Measurements from ENCODE around the gene SPTLC1.

The SPTLC1 gene

GRCh38 chr9:92061184-92061583 is 54.0 kb downstream of the SPTLC1 start:
- no peaks in the 10 kb centered on the region for H3K79me2 ChIP-seq (ENCODE audit: insufficient read depth, low read length)
- H3K4me1 ChIP-seq (ENCODE audit: insufficient read depth, low read length, severe bottlenecking) = no peaks in the 10 kb centered on the region
- H3K27ac ChIP-seq (ENCODE audit: low read depth, low read length, poor library complexity, severe bottlenecking) = no peak overlapping the region
- TF ChIP-seq EZH2 (IDR thresholded peaks at IDR 0.05; ENCODE audit: borderline replicate concordance, low read length) = no peak
- TF ChIP-seq CTCF (IDR thresholded peaks at IDR 0.05; ENCODE audit: low read length) = no peak
- no peaks in the 10 kb centered on the region for H3K9me2 ChIP-seq (ENCODE audit: low read depth, low read length)
- no peak overlapping the region for H3K4me2 ChIP-seq (ENCODE audit: low read length)
- no peak overlapping the region for H3K4me3 ChIP-seq (ENCODE audit: low read depth, low read length, poor library complexity, severe bottlenecking)
- no peak overlapping the region for H3K9ac ChIP-seq (ENCODE audit: low read length)
- no peak overlapping the region for H2AFZ ChIP-seq (ENCODE audit: low read length)
- no peaks in the 10 kb centered on the region for H4K20me1 ChIP-seq (ENCODE audit: insufficient read depth, low read length)
- peaks cover 87% of the 10 kb centered on the region for H3K36me3 ChIP-seq (ENCODE audit: insufficient read depth, low read length)
- H3F3A ChIP-seq (ENCODE audit: insufficient read depth, low read length) = no peaks in the 10 kb centered on the region
- no peaks in the 10 kb centered on the region for H3K27me3 ChIP-seq (ENCODE audit: insufficient read depth, low read length)
- peaks cover 11% of the 10 kb centered on the region for H3K9me3 ChIP-seq (ENCODE audit: low read length)

DNA sequence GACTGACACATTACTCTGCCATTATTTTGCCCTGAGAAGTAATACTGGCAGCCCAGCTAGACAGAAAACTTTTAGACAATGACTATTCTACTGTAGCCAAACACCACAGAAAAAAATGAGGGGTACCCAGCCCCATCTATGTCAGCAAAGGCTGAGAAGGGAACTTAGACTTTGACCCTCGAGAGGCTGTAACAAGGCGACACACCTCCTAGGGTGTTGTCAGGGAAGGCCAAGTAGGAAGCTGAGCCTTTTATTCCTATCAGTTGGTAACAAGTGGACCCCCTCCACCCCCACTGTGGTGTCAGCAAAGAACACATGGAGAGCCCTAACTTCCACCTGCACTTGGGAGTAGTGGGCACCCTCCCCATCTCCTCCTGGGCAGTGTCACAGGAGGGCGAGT is 55.6 kb downstream of the SPTLC1 start:
- H3K9me2 ChIP-seq (ENCODE audit: low read depth, low read length) = no peaks in the 10 kb centered on the region
- H3K36me3 ChIP-seq (ENCODE audit: insufficient read depth, low read length) = peaks cover 85% of the 10 kb centered on the region
- peaks cover 11% of the 10 kb centered on the region for H3K9me3 ChIP-seq (ENCODE audit: low read length)
- no peaks in the 10 kb centered on the region for H3K4me1 ChIP-seq (ENCODE audit: insufficient read depth, low read length, severe bottlenecking)
- no peak overlapping the region for H3K4me3 ChIP-seq (ENCODE audit: low read depth, low read length, poor library complexity, severe bottlenecking)
- no peak overlapping the region for H3K27ac ChIP-seq (ENCODE audit: low read depth, low read length, poor library complexity, severe bottlenecking)
- TF ChIP-seq CTCF (IDR thresholded peaks at IDR 0.05; ENCODE audit: low read length) = no peak
- TF ChIP-seq EZH2 (IDR thresholded peaks at IDR 0.05; ENCODE audit: borderline replicate concordance, low read length) = no peak
- no peak overlapping the region for H2AFZ ChIP-seq (ENCODE audit: low read length)
- H3K9ac ChIP-seq (ENCODE audit: low read length) = no peak overlapping the region
- no peak overlapping the region for H3K4me2 ChIP-seq (ENCODE audit: low read length)
- H3F3A ChIP-seq (ENCODE audit: insufficient read depth, low read length) = no peaks in the 10 kb centered on the region
- no peaks in the 10 kb centered on the region for H3K27me3 ChIP-seq (ENCODE audit: insufficient read depth, low read length)
- no peaks in the 10 kb centered on the region for H4K20me1 ChIP-seq (ENCODE audit: insufficient read depth, low read length)
- H3K79me2 ChIP-seq (ENCODE audit: insufficient read depth, low read length) = no peaks in the 10 kb centered on the region

- Histone ChIP-seq H3K4me1 (ENCODE audit: insufficient read depth, low read length, severe bottlenecking) (no peaks in the 10 kb centered on the region), H3F3A (ENCODE audit: insufficient read depth, low read length) (no peaks in the 10 kb centered on the region), H3K4me3 (ENCODE audit: low read depth, low read length, poor library complexity, severe bottlenecking) (no peak overlapping the region), H3K36me3 (ENCODE audit: insufficient read depth, low read length) (peaks cover 83% of the 10 kb centered on the region), H2AFZ (ENCODE audit: low read length) (no peak overlapping the region), H3K79me2 (ENCODE audit: insufficient read depth, low read length) (no peaks in the 10 kb centered on the region), H3K27me3 (ENCODE audit: insufficient read depth, low read length) (no peaks in the 10 kb centered on the region), H3K9ac (ENCODE audit: low read length) (no peak overlapping the region), H3K9me3 (ENCODE audit: low read length) (peaks cover 11% of the 10 kb centered on the region), H4K20me1 (ENCODE audit: insufficient read depth, low read length) (no peaks in the 10 kb centered on the region), H3K4me2 (ENCODE audit: low read length) (no peak overlapping the region), H3K9me2 (ENCODE audit: low read depth, low read length) (no peaks in the 10 kb centered on the region), H3K27ac (ENCODE audit: low read depth, low read length, poor library complexity, severe bottlenecking) (no peak overlapping the region)
- TF ChIP-seq EZH2 (IDR thresholded peaks at IDR 0.05; ENCODE audit: borderline replicate concordance, low read length) (no peak), CTCF (IDR thresholded peaks at IDR 0.05; ENCODE audit: low read length) (no peak)
Observed at GRCh38 chr9:92058723-92059444, 56.3 kb downstream of the SPTLC1 start.
